MM.1S (cell line): Measurements from ENCODE around the gene SQOR.

Source experiments
- CTCF ChIP-seq: fragments of 300-600 bp; sonication (generic); IDR thresholded peaks from 2 replicates; pipeline ENCODE4 v1.5.1; 2016; ENCODE audit warnings: antibody characterized with exemption, low read length, mixed read lengths
- EZH2 ChIP-seq: fragments of 300-600 bp; sonication (generic); optimal IDR thresholded peaks from 2 replicates; pipeline ENCODE3; 2017; ENCODE audit warnings: low read depth, mild to moderate bottlenecking, antibody characterized with exemption, low read length, mixed read lengths
- EZH2phosphoT487 ChIP-seq: fragments of 300-600 bp; sonication (generic); IDR thresholded peaks from 2 replicates; pipeline ENCODE4 v1.6.1; 2018; ENCODE audit warnings: antibody characterized with exemption, low read length

DNA sequence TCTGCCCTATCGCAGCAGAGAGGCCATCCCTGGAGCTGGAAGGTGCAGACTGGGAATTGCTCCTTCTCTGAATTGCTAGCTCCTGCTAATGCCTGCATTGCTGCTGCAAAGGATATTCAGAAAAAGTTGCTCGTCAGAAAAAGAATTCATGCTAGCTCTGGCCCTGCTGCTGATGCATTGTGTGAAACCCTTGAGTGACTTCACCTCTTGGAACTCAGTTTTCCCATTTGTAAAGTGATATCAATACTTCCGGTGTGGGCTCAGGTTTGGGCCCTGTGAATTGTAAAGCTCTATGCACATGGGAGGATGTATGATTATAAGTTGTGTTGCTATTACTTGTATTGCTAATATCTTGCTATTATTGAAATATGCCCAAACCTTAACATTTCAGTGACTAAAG lies 11.4 kb downstream of the SQOR start:
- TF ChIP-seq EZH2phosphoT487 (no peak), EZH2 (no peak), CTCF (no peak)
